GM21723 (cell line): ENCODE data around the gene UPK3A.
"Not testable (repeated sequence)": the region's sequence is repeated elsewhere in the genome, so short reads cannot be mapped to it uniquely, and the experiment has no call there.

Experiments used
- ATAC-seq: cut with Tn5 transposase; IDR thresholded peaks from one replicate; pipeline ENCODE4 v1.9.1; 2021; ENCODE audit warnings: mild to moderate bottlenecking, moderate library complexity; ENCODE audit not compliant: unreplicated experiment

Gene UPK3A

GRCh38 chr22:45254789-45255278 is 29.9 kb upstream of the UPK3A start:
- ATAC-seq, result peak; percentile 68

GRCh38 chr22:45257941-45258340 is 26.8 kb upstream of the UPK3A start:
- not testable (repeated sequence) for ATAC-seq

GRCh38 chr22:45259754-45260394 is 24.9 kb upstream of the UPK3A start:
- ATAC-seq, result no peak

GRCh38 chr22:45260395-45260759 is 24.4 kb upstream of the UPK3A start:
- not testable (repeated sequence) for ATAC-seq

- ATAC-seq, result no peak
Observed at GRCh38 chr22:45261407-45262088, 23.2 kb upstream of the UPK3A start.

GRCh38 chr22:45262195-45262930 is 22.4 kb upstream of the UPK3A start:
- ATAC-seq, result no peak

- ATAC-seq, result peak; percentile 27
Observed at GRCh38 chr22:45262931-45263462, 21.8 kb upstream of the UPK3A start.

GRCh38 chr22:45263463-45264269 is 21.1 kb upstream of the UPK3A start:
- peak; percentile 69 for ATAC-seq

- no peak for ATAC-seq
Observed at GRCh38 chr22:45265535-45265934, 19.2 kb upstream of the UPK3A start.

- ATAC-seq, result no peak
Observed at GRCh38 chr22:45268167-45268957, 16.4 kb upstream of the UPK3A start.

- no peak for ATAC-seq
Observed at GRCh38 chr22:45268958-45269844, 15.5 kb upstream of the UPK3A start.

- ATAC-seq, result no peak
Observed at GRCh38 chr22:45270095-45271020, 14.4 kb upstream of the UPK3A start.

- no peak for ATAC-seq
Observed at GRCh38 chr22:45271667-45272201, 13.0 kb upstream of the UPK3A start.

- ATAC-seq, result no peak
Observed at GRCh38 chr22:45272498-45272897, 12.3 kb upstream of the UPK3A start.

- no peak for ATAC-seq
Observed at GRCh38 chr22:45273452-45274075, 11.2 kb upstream of the UPK3A start.

GRCh38 chr22:45276507-45277105 is 8.1 kb upstream of the UPK3A start:
- no peak for ATAC-seq

GRCh38 chr22:45277720-45278119 is 7.0 kb upstream of the UPK3A start:
- ATAC-seq, result not testable (repeated sequence)
